ENCODE data around the gene CCK.

DNA sequence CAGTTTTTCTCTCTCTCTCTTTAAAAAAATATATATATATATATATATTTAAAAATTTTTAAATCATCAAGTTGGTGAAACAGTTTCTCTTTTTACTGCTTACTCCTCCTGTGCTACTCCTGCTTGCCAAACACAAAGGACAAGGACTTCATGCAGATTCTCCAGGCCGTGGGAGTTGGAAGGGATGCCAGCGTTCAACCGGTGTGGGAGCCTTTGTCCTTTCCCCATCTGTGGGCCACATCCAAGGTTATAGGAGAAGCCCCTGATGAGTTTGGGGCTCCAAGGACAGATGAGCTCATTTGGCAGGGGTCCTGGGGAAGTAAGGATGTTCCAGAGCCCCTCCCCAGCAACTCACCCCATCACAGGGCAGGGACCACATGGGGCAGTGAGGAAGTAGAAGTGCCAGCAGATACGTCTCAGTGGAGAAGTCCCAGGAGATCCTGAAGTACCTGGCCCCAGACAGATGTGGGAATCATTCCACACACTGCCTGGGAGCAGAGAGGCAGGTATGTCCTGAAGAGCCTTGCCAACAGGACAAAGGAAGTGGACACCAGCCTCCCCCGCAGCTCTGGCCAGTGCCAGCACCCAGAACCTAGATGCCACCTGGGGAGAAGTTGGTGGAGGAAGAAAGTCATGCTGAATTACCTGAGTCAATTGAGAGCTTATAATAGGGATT lies 36.6 kb downstream of the CCK start:
- TF ChIP-seq POLR2A (IDR thresholded peaks at IDR 0.05): no peak
- TF ChIP-seq, protein P1, sequence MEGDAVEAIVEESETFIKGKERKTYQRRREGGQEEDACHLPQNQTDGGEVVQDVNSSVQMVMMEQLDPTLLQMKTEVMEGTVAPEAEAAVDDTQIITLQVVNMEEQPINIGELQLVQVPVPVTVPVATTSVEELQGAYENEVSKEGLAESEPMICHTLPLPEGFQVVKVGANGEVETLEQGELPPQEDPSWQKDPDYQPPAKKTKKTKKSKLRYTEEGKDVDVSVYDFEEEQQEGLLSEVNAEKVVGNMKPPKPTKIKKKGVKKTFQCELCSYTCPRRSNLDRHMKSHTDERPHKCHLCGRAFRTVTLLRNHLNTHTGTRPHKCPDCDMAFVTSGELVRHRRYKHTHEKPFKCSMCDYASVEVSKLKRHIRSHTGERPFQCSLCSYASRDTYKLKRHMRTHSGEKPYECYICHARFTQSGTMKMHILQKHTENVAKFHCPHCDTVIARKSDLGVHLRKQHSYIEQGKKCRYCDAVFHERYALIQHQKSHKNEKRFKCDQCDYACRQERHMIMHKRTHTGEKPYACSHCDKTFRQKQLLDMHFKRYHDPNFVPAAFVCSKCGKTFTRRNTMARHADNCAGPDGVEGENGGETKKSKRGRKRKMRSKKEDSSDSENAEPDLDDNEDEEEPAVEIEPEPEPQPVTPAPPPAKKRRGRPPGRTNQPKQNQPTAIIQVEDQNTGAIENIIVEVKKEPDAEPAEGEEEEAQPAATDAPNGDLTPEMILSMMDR (IDR thresholded peaks at IDR 0.05): no peak
- TF ChIP-seq EP300 (IDR thresholded peaks at IDR 0.05): no peak
- no peak for TF ChIP-seq POLR2AphosphoS5 (IDR thresholded peaks at IDR 0.05)

Data from sigmoid colon (tissue), 4 donors.